Measurements from ENCODE around the gene ZNF273. TPM values are rescaled to one million over a fixed set of nuclear protein-coding genes. Genes with fewer than 3 reads are reported as not detected.
"Not testable (repeated sequence)": the region's sequence is repeated elsewhere in the genome, so short reads cannot be mapped to it uniquely, and the experiment has no call there.

Gene ZNF273
- total RNA-seq, 1 experiment from 2014 or later = 22.0 TPM

DNA sequence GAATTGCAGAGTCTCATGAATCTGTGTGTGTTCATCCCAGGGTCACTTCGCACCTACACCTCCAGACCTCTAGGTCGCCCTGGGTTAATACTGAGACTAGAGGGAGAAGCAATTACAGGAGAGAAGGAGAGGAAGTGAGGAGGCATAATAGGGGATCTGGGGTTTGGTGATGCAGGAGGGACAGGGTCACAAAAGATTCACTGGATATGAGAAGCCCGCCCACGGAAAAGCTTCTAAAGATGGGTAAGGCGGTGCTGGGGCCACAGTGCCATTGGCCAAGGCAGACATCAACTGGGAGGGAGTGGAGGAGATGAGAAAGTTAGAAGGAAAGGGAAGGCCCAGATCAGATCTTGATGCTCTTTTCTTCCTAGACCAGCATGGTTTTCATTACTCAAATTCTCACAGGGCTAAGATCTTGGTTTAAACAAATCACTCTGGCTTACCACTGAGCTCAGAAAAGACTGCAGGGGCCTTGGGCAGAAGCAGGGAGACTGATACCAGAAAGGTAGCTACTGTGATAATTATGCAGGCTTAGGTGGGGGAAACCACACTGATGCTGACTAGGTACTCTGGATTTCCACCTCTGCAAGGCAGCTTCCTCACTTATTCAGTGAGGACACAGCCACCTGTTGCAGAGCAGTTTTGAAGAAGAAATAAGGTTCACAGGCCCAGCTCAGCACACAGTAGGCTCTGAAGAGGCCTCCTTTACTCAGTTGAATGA lies 17.4 kb upstream of the ZNF273 start:
- no peak for DNase-seq
- Histone ChIP-seq H3K27ac (ENCODE audit: low read length) (no peak overlapping the region), H3K4me2 (ENCODE audit: low read depth, low read length, poor library complexity, severe bottlenecking) (no peak overlapping the region), H3K9ac (ENCODE audit: low read length) (no peak overlapping the region), H3K4me3 (ENCODE audit: low read length) (no peak overlapping the region), H3K9me3 (ENCODE audit: low read length) (no peaks in the 10 kb centered on the region), H3K27me3 (ENCODE audit: low read length) (no peaks in the 10 kb centered on the region), H3K36me3 (ENCODE audit: insufficient read depth, low read length) (no peaks in the 10 kb centered on the region), H3K79me2 (ENCODE audit: low read length) (no peaks in the 10 kb centered on the region), H3K4me1 (ENCODE audit: low read length) (no peaks in the 10 kb centered on the region), H4K20me1 (ENCODE audit: insufficient read depth, low read depth, low read length) (no peaks in the 10 kb centered on the region), H3K9me2 (replicated peaks; ENCODE audit: insufficient read depth, low read length) (no peaks in the 10 kb centered on the region), H2AFZ (ENCODE audit: low read length) (no peak overlapping the region)

GRCh38 chr7:64886956-64887545 lies 16.0 kb upstream of the ZNF273 start:
- DNase-seq = no peak
- no peaks in the 10 kb centered on the region for H3K36me3 ChIP-seq (ENCODE audit: insufficient read depth, low read length)
- no peaks in the 10 kb centered on the region for H3K27me3 ChIP-seq (ENCODE audit: low read length)
- H4K20me1 ChIP-seq (ENCODE audit: insufficient read depth, low read depth, low read length) = no peaks in the 10 kb centered on the region
- H2AFZ ChIP-seq (ENCODE audit: low read length) = no peak overlapping the region
- no peak overlapping the region for H3K9ac ChIP-seq (ENCODE audit: low read length)
- no peak overlapping the region for H3K4me2 ChIP-seq (ENCODE audit: low read depth, low read length, poor library complexity, severe bottlenecking)
- no peaks in the 10 kb centered on the region for H3K9me3 ChIP-seq (ENCODE audit: low read length)
- no peaks in the 10 kb centered on the region for H3K4me1 ChIP-seq (ENCODE audit: low read length)
- no peak overlapping the region for H3K27ac ChIP-seq (ENCODE audit: low read length)
- no peak overlapping the region for H3K4me3 ChIP-seq (ENCODE audit: low read length)
- no peaks in the 10 kb centered on the region for H3K9me2 ChIP-seq (replicated peaks; ENCODE audit: insufficient read depth, low read length)
- H3K79me2 ChIP-seq (ENCODE audit: low read length) = no peaks in the 10 kb centered on the region

DNA sequence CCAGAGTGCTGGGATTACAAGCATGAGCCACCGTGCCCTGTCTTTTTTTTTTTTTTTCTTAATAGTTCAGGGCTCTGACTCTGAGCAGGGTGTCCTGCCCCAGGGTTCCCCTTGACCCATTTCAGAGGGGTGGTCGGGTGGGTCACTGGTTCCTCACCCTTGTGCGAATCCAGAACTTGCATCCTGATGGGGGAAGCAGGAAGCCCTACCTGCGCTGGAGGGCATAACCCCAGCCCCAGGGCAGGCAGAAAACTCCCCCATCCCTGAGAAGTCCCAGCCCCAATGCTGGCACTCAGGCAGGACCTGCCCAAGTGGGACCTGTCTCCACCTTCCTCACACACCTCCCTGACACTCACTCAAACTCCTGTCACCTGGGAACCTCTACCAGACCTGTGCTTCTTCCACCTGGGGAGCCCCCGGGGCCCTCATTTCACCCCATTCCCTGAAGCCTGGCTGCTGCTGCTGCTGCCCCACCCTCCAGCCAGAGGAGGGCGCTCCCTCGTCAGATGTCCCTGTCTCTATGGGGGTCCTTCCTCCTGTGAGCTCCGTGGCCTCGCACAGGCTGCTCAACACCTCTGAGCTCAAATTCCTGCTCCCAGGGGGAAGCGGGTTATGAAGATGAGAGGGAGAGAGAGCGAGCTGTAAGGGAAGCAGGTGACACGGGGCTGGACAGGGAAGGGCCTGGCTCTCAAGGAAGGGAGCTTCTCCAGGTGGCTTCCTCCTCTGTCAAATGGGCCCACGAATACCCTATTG lies 15.1 kb upstream of the ZNF273 start:
- no peak overlapping the region for H3K4me2 ChIP-seq (ENCODE audit: low read depth, low read length, poor library complexity, severe bottlenecking)
- no peaks in the 10 kb centered on the region for H4K20me1 ChIP-seq (ENCODE audit: insufficient read depth, low read depth, low read length)
- no peaks in the 10 kb centered on the region for H3K36me3 ChIP-seq (ENCODE audit: insufficient read depth, low read length)
- H2AFZ ChIP-seq (ENCODE audit: low read length) = no peak overlapping the region
- H3K9ac ChIP-seq (ENCODE audit: low read length) = no peak overlapping the region
- no peaks in the 10 kb centered on the region for H3K9me3 ChIP-seq (ENCODE audit: low read length)
- no peaks in the 10 kb centered on the region for H3K4me1 ChIP-seq (ENCODE audit: low read length)
- H3K27ac ChIP-seq (ENCODE audit: low read length) = no peak overlapping the region
- no peak overlapping the region for H3K4me3 ChIP-seq (ENCODE audit: low read length)
- peak; percentile 72 for DNase-seq
- no peaks in the 10 kb centered on the region for H3K79me2 ChIP-seq (ENCODE audit: low read length)
- no peaks in the 10 kb centered on the region for H3K27me3 ChIP-seq (ENCODE audit: low read length)
- no peaks in the 10 kb centered on the region for H3K9me2 ChIP-seq (replicated peaks; ENCODE audit: insufficient read depth, low read length)

DNA sequence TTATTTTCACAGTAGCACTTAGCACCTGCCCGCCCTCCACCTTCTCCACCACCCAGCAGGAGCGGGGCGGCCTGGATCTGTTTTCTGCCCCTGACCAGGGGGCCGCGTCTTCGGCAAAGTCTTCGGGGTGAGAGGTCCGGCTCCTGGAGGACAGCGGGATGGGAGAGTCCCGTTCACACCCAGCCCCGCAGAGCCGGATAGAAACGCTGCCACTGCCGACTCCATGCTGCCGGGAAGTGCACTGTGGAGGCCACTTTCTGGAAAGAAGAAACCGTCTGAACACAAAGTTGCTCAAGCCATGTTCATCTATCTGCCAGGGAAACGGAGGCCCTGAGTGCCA lies 14.5 kb upstream of the ZNF273 start:
- Histone ChIP-seq H3K9ac (ENCODE audit: low read length) (no peak overlapping the region), H4K20me1 (ENCODE audit: insufficient read depth, low read depth, low read length) (no peaks in the 10 kb centered on the region), H3K9me2 (replicated peaks; ENCODE audit: insufficient read depth, low read length) (no peaks in the 10 kb centered on the region), H3K27me3 (ENCODE audit: low read length) (no peaks in the 10 kb centered on the region), H2AFZ (ENCODE audit: low read length) (no peak overlapping the region), H3K4me1 (ENCODE audit: low read length) (no peaks in the 10 kb centered on the region), H3K9me3 (ENCODE audit: low read length) (no peaks in the 10 kb centered on the region), H3K4me2 (ENCODE audit: low read depth, low read length, poor library complexity, severe bottlenecking) (no peak overlapping the region), H3K27ac (ENCODE audit: low read length) (no peak overlapping the region), H3K79me2 (ENCODE audit: low read length) (no peaks in the 10 kb centered on the region), H3K4me3 (ENCODE audit: low read length) (no peak overlapping the region), H3K36me3 (ENCODE audit: insufficient read depth, low read length) (no peaks in the 10 kb centered on the region)
- DNase-seq = no peak

- no peak overlapping the region for H2AFZ ChIP-seq (ENCODE audit: low read length)
- H3K27me3 ChIP-seq (ENCODE audit: low read length) = no peaks in the 10 kb centered on the region
- H3K79me2 ChIP-seq (ENCODE audit: low read length) = no peaks in the 10 kb centered on the region
- H3K27ac ChIP-seq (ENCODE audit: low read length) = no peak overlapping the region
- no peak overlapping the region for H3K4me2 ChIP-seq (ENCODE audit: low read depth, low read length, poor library complexity, severe bottlenecking)
- no peaks in the 10 kb centered on the region for H3K9me3 ChIP-seq (ENCODE audit: low read length)
- no peaks in the 10 kb centered on the region for H3K9me2 ChIP-seq (replicated peaks; ENCODE audit: insufficient read depth, low read length)
- no peaks in the 10 kb centered on the region for H3K4me1 ChIP-seq (ENCODE audit: low read length)
- DNase-seq = no peak
- H3K4me3 ChIP-seq (ENCODE audit: low read length) = no peak overlapping the region
- no peak overlapping the region for H3K9ac ChIP-seq (ENCODE audit: low read length)
- H3K36me3 ChIP-seq (ENCODE audit: insufficient read depth, low read length) = no peaks in the 10 kb centered on the region
- no peaks in the 10 kb centered on the region for H4K20me1 ChIP-seq (ENCODE audit: insufficient read depth, low read depth, low read length)
These were observed 14.0 kb upstream of the ZNF273 start for GRCh38 chr7:64888901-64889685.

GRCh38 chr7:64889686-64890162 lies 13.3 kb upstream of the ZNF273 start:
- Histone ChIP-seq H2AFZ (ENCODE audit: low read length) (no peak overlapping the region), H3K4me1 (ENCODE audit: low read length) (no peaks in the 10 kb centered on the region), H3K4me3 (ENCODE audit: low read length) (no peak overlapping the region), H3K27me3 (ENCODE audit: low read length) (no peaks in the 10 kb centered on the region), H3K36me3 (ENCODE audit: insufficient read depth, low read length) (no peaks in the 10 kb centered on the region), H3K79me2 (ENCODE audit: low read length) (no peaks in the 10 kb centered on the region), H3K9me2 (replicated peaks; ENCODE audit: insufficient read depth, low read length) (no peaks in the 10 kb centered on the region), H4K20me1 (ENCODE audit: insufficient read depth, low read depth, low read length) (no peaks in the 10 kb centered on the region), H3K4me2 (ENCODE audit: low read depth, low read length, poor library complexity, severe bottlenecking) (no peak overlapping the region), H3K9ac (ENCODE audit: low read length) (no peak overlapping the region), H3K9me3 (ENCODE audit: low read length) (no peaks in the 10 kb centered on the region), H3K27ac (ENCODE audit: low read length) (no peak overlapping the region)
- DNase-seq = no peak

- not testable (repeated sequence) for H3K27me3 ChIP-seq (ENCODE audit: low read length); H3K4me1 ChIP-seq (ENCODE audit: low read length); H3K79me2 ChIP-seq (ENCODE audit: low read length); H3K4me3 ChIP-seq (ENCODE audit: low read length); H3K4me2 ChIP-seq (ENCODE audit: low read depth, low read length, poor library complexity, severe bottlenecking); H3K9ac ChIP-seq (ENCODE audit: low read length); H3K9me3 ChIP-seq (ENCODE audit: low read length); H4K20me1 ChIP-seq (ENCODE audit: insufficient read depth, low read depth, low read length); H3K9me2 ChIP-seq (replicated peaks; ENCODE audit: insufficient read depth, low read length); H2AFZ ChIP-seq (ENCODE audit: low read length); DNase-seq; H3K36me3 ChIP-seq (ENCODE audit: insufficient read depth, low read length); H3K27ac ChIP-seq (ENCODE audit: low read length)
These were observed 12.8 kb upstream of the ZNF273 start for GRCh38 chr7:64890273-64890672.
